ENCODE results near the gene ADCY2. TPM values are rescaled to one million over a fixed set of nuclear protein-coding genes. Genes with fewer than 3 reads are reported as not detected.

ADCY2 gene
- total and polyA plus RNA-seq, 2 of the 13 experiments (the other 11 are each of a cell fraction or from before 2014, with no cell fraction given): not detected

GRCh38 chr5:7717691-7718090 is 321.8 kb downstream of the ADCY2 start (continued):
- no peak for TF ChIP-seq HIC2 (CRISPR knock-in tag; IDR thresholded peaks at IDR 0.05; ENCODE audit: low read depth)
- TF ChIP-seq ZMAT5 (CRISPR knock-in tag; IDR thresholded peaks at IDR 0.05; ENCODE audit: borderline replicate concordance, low read depth): no peak

GRCh38 chr5:7728076-7728475 is 332.1 kb downstream of the ADCY2 start:
- TF ChIP-seq ATF1 (CRISPR knock-in tag; IDR thresholded peaks at IDR 0.05): no peak
- TF ChIP-seq MEIS1 (CRISPR knock-in tag; IDR thresholded peaks at IDR 0.05; ENCODE audit: borderline replicate concordance): no peak
- no peak for TF ChIP-seq NFIC (IDR thresholded peaks at IDR 0.05; ENCODE audit: low read length)
- TF ChIP-seq ZNF18 (CRISPR knock-in tag; IDR thresholded peaks at IDR 0.05; ENCODE audit: insufficient replicate concordance): no peak
- TF ChIP-seq MEF2D (CRISPR knock-in tag; IDR thresholded peaks at IDR 0.05): no peak
- no peak for TF ChIP-seq KDM3A (CRISPR knock-in tag; IDR thresholded peaks at IDR 0.05; ENCODE audit: low read depth)
- no TSS peak for BruUV-seq (replicated peaks)
- no peak overlapping the region for H3K4me2 ChIP-seq (ENCODE audit: low read depth, low read length)
- in situ Hi-C loops (cut with HindIII; ENCODE audit: extremely low pct_ligation_motif_present, low pct_unique_long_range_greater_than_20kb) (no loop called here), intact Hi-C loops (cut with micrococcal nuclease; ENCODE audit: unreplicated experiment) (no loop called here)
- no peak for FAIRE-seq
- no peak overlapping the region for H3K9ac ChIP-seq (ENCODE audit: insufficient read depth, low read depth, low read length)
- DNase-seq (ENCODE audit: low spot score): no peak
- 2% methylated on average over 4 of the region's 4 CpGs for WGBS (ENCODE audit: low lambda C conversion rate)
- H4K20me1 ChIP-seq (ENCODE audit: insufficient read depth, low read length): no peaks in the 10 kb centered on the region
- no peak overlapping the region for H3K27ac ChIP-seq (ENCODE audit: extremely low read length, insufficient read depth, low read length)
- no peaks in the 10 kb centered on the region for H3K79me2 ChIP-seq (ENCODE audit: insufficient read depth, low read length)
- no peak for ATAC-seq
- H3K27me3 ChIP-seq (ENCODE audit: control insufficient read depth in 1 of 2, insufficient read depth in 2 of 2, low read length in 2 of 2): no peaks in the 10 kb centered on the region; a peak in 1 of 5 replicates
- no peaks in the 10 kb centered on the region for H3K9me3 ChIP-seq (ENCODE audit: low read length)
- POLR2A ChIA-PET: no interaction called here
- H2AFZ ChIP-seq (ENCODE audit: low read length): no peak overlapping the region
- no peaks in the 10 kb centered on the region for H3K4me1 ChIP-seq (ENCODE audit: insufficient read depth, low read length)
- CTCF ChIA-PET (ENCODE audit: low intra/inter-chr PET ratio, low total read pairs): no interaction called here
- H3K36me3 ChIP-seq (replicated peaks in 1 of 2; ENCODE audit: control insufficient read depth in 1 of 2, insufficient read depth in 2 of 2, low read length in 2 of 2): no peaks in the 10 kb centered on the region
- H3K4me3 ChIP-seq (replicated peaks in 1 of 3; ENCODE audit: insufficient read depth in 1 of 3, low read depth in 2 of 3, low read length in 3 of 3): no peak overlapping the region
